H1 (cell line): ENCODE results near the gene ARHGAP25. TPM values are rescaled to one million over a fixed set of nuclear protein-coding genes. Genes with fewer than 3 reads are reported as not detected.

Source experiments
- CHD2 ChIP-seq: IDR thresholded peaks from 2 replicates; pipeline ENCODE4 v1.6.1; 2012; ENCODE audit warnings: low read length, improper control_type of control experiment
- GABPA ChIP-seq: IDR thresholded peaks from 2 replicates; pipeline ENCODE4 v1.6.1; 2011; ENCODE audit warnings: mild to moderate bottlenecking, low read length, moderate library complexity, borderline replicate concordance; ENCODE audit not compliant: insufficient read depth
- NRF1 ChIP-seq: IDR thresholded peaks from 2 replicates; pipeline ENCODE4 v1.6.1; 2011; ENCODE audit warnings: mild to moderate bottlenecking, low read depth, low read length, improper control_type of control experiment
- POU5F1 ChIP-seq: IDR thresholded peaks from 2 replicates; pipeline ENCODE4 v1.6.1; 2011; ENCODE audit warnings: low read depth, mild to moderate bottlenecking, low read length, moderate library complexity
- RAD21 ChIP-seq, 2 experiments: IDR thresholded peaks in 1 of 2; conservative IDR thresholded peaks in 1 of 2; 2 replicates each; pipeline ENCODE4 v1.6.1; 2011; ENCODE audit warnings: low read depth in 2 of 2, low read length in 2 of 2, improper control_type of control experiment in 1 of 2, inconsistent platforms in 1 of 2, mild to moderate bottlenecking in 1 of 2, moderate library complexity in 1 of 2
- SIX5 ChIP-seq: IDR thresholded peaks from 2 replicates; pipeline ENCODE4 v1.6.1; 2011; ENCODE audit warnings: mild to moderate bottlenecking, low read depth, low read length
- polyA plus RNA-seq, 7 experiments: library from polyadenylated mRNA; depleted of rRNA in 3 of 7; stranded (reverse) in 5 of 7; unstranded in 2 of 7; fragments of >200 nt in 5 of 7; fragments of 200-250 nt in 2 of 7; gene quantifications; 1 replicate in 5 of 7; 2 replicates in 1 of 7; 4 replicates in 1 of 7; pipeline versions ENCODE4 v1.2.1 to v1.2.3, GENCODE V29; 2011 to 2013; ENCODE audit warnings: missing spikeins in 2 of 7, mixed read lengths in 2 of 7
- total RNA-seq: library from RNA; stranded (reverse); fragmentation: NEBNext Ultra II Directional; extraction: Animal tissue kit (Norgen Biotek cat#: 25700); gene quantifications from 2 replicates; pipeline ENCODE4 v1.2.1, GENCODE V29; 2021

Gene ARHGAP25
- total and polyA plus RNA-seq, 2 of the 8 experiments (the other 6 are each of a cell fraction or from before 2014, with no cell fraction given) = 1.00 to 1.2 TPM

DNA sequence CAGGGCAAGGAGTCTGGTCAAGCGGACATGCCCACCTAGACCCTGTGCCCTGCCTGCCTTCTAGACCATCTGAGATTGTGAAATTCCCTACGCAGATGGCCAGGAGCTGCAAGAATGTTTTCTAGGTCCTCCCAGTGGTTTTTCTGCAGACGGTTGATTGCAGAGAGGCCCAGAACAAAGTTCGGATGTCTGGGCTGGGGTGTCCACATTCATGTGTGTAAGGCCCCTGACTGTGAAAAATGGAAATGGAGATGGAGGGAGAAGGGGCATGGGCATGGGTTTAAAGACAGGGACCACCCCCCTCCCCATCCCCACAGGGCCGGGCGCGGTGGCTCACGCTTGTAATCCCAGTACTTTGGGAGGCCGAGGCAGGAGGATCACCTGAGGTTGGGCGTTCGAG lies 11.8 kb downstream of the ARHGAP25 start (continued):
- TF ChIP-seq SIX5 (no peak), RAD21 (IDR thresholded peaks at IDR 0.05 in 1 of 2, conservative IDR thresholded peaks at IDR 0.05 in 1 of 2; ENCODE audit: low read depth in 2 of 2, low read length in 2 of 2) (no peak), NRF1 (no peak), POU5F1 (no peak), CHD2 (no peak), GABPA (no peak)
